ENCODE results near the gene TEX11.
"Not testable (repeated sequence)": the region's sequence is repeated elsewhere in the genome, so short reads cannot be mapped to it uniquely, and the experiment has no call there.

Gene TEX11

GRCh38 chrX:70908541-70908940 lies at the start of gene TEX11:
Gene TEX11 (minus strand): TSS chrX:70908711. CDS start chrX:70907789, 922 bp downstream.
- DNase-seq (ENCODE audit: low read depth): no peak

GRCh38 chrX:70954871-70955270 lies 46.4 kb upstream of the TEX11 start:
- DNase-seq (ENCODE audit: low read depth): no peak

- DNase-seq (ENCODE audit: low read depth): no peak
These were observed 15.9 kb upstream of the TEX11 start for GRCh38 chrX:70924294-70924911.

GRCh38 chrX:70922774-70923473 lies 14.4 kb upstream of the TEX11 start:
- DNase-seq (ENCODE audit: low read depth): no peak

- DNase-seq (ENCODE audit: low read depth): no peak
These were observed 13.3 kb upstream of the TEX11 start for GRCh38 chrX:70921709-70922352.

- DNase-seq (ENCODE audit: low read depth): no peak
These were observed 8.2 kb upstream of the TEX11 start for GRCh38 chrX:70916754-70917153.

- DNase-seq (ENCODE audit: low read depth): no peak
These were observed 611 bp downstream of the TEX11 start for GRCh38 chrX:70907900-70908299.

- no peak for DNase-seq (ENCODE audit: low read depth)
These were observed 7.0 kb downstream of the TEX11 start for GRCh38 chrX:70901465-70901864.

- not testable (repeated sequence) for DNase-seq (ENCODE audit: low read depth)
These were observed 18.1 kb downstream of the TEX11 start for GRCh38 chrX:70890441-70890840.

GRCh38 chrX:70878902-70879301 lies 29.6 kb downstream of the TEX11 start:
- DNase-seq (ENCODE audit: low read depth): no peak

GRCh38 chrX:70852294-70852693 lies 56.2 kb downstream of the TEX11 start:
- no peak for DNase-seq (ENCODE audit: low read depth)

GRCh38 chrX:70844081-70844480 lies 64.4 kb downstream of the TEX11 start:
- not testable (repeated sequence) for DNase-seq (ENCODE audit: low read depth)

- not testable (repeated sequence) for DNase-seq (ENCODE audit: low read depth)
These were observed 64.9 kb downstream of the TEX11 start for GRCh38 chrX:70843620-70844019.

GRCh38 chrX:70834589-70834988 lies 73.9 kb downstream of the TEX11 start:
- no peak for DNase-seq (ENCODE audit: low read depth)

- no peak for DNase-seq (ENCODE audit: low read depth)
These were observed 81.8 kb downstream of the TEX11 start for GRCh38 chrX:70826715-70827114.

- DNase-seq (ENCODE audit: low read depth): no peak
These were observed 83.1 kb downstream of the TEX11 start for GRCh38 chrX:70825366-70825765.

GRCh38 chrX:70808942-70809940 lies 99.3 kb downstream of the TEX11 start:
- DNase-seq (ENCODE audit: low read depth): no peak

GRCh38 chrX:70806081-70806480 lies 102.4 kb downstream of the TEX11 start:
- DNase-seq (ENCODE audit: low read depth): no peak

GRCh38 chrX:70796742-70797141 lies 111.8 kb downstream of the TEX11 start:
- DNase-seq (ENCODE audit: low read depth): not testable (repeated sequence)

- DNase-seq (ENCODE audit: low read depth): no peak
These were observed 134.3 kb downstream of the TEX11 start for GRCh38 chrX:70774223-70774622.

- DNase-seq (ENCODE audit: low read depth): no peak
These were observed 138.8 kb downstream of the TEX11 start for GRCh38 chrX:70769659-70770227.

GRCh38 chrX:70762285-70762684 lies 146.2 kb downstream of the TEX11 start:
- DNase-seq (ENCODE audit: low read depth): no peak
